Natural killer cell treated with Interleukin-12 subunit alpha and Interleukin-12 subunit beta and Interleukin-15 and Interleukin-18, amount 100 ng/mL, for 72 hours (primary cell): ENCODE measurements around the gene CTRL. TPM values are rescaled to one million over a fixed set of nuclear protein-coding genes. Genes with fewer than 3 reads are reported as not detected.
"Not testable (repeated sequence)": the region's sequence is repeated elsewhere in the genome, so short reads cannot be mapped to it uniquely, and the experiment has no call there.

Source experiments
- ATAC-seq, 2 donors: fragments of 150-1000 bp; cut with Tn5 transposase in 1 of 2; sonication (Bioruptor Pico), chemical (Tn5 transposase) in 1 of 2; 2 replicates each; pipeline ENCODE4 v1.10.0; 2021
- DNase-seq: peaks from one replicate; pipeline ENCODE4 v3.0.0; 2022; ENCODE audit warnings: low spot score
- H3K27ac Mint-ChIP-seq, 2 donors: 1 replicate in 1 of 2; 2 replicates in 1 of 2; pipeline ENCODE4 v1.8.0; 2022; ENCODE audit warnings: mixed read lengths in 2 of 2, mild to moderate bottlenecking in 1 of 2, moderate library complexity in 1 of 2
- H3K27me3 Mint-ChIP-seq, 2 donors: 1 replicate in 1 of 2; 2 replicates in 1 of 2; pipeline ENCODE4 v1.8.0; 2022; ENCODE audit warnings: mixed read lengths in 2 of 2
- H3K36me3 Mint-ChIP-seq: one replicate; pipeline ENCODE4 v1.8.0; 2022; ENCODE audit warnings: mixed read lengths
- H3K4me1 Mint-ChIP-seq, 2 donors: 1 replicate in 1 of 2; 2 replicates in 1 of 2; pipeline ENCODE4 v1.8.0; 2022; ENCODE audit warnings: low read depth in 2 of 2, mixed read lengths in 2 of 2, mild to moderate bottlenecking in 1 of 2
- H3K4me3 Mint-ChIP-seq: one replicate; pipeline ENCODE4 v1.8.0; 2022; ENCODE audit warnings: mixed read lengths
- H3K9me3 Mint-ChIP-seq: 2 replicates; pipeline ENCODE4 v1.8.0; 2022; ENCODE audit warnings: mixed read lengths
- total RNA-seq, 2 donors: library from RNA; stranded (reverse); gene quantifications; one replicate each; pipeline ENCODE4 v1.2.3, GENCODE V29; 2022

The CTRL gene
- total RNA-seq, 2 donors from 2014 or later: 8.4 to 15.6 TPM

DNA sequence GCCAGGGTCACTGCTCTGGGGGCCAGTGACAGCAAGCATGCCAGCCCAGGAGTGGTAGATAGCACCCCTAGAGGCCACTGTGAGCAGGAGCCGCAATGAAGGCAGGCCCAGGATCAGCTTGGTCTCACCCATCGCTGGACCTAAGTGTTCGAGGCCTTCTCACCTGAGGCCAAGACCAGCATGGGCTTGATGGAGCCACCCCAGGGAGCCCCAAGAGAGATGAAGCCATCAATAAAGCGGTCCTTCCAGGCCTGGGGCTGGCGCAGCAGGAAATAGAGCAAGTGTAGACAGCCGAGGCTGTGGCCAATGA is 10.5 kb upstream of the CTRL start:
- Mint-ChIP-seq H3K27ac (no peak overlapping the region), H3K4me1 (peaks cover 15 to 21% of the 10 kb centered on the region in 2 donors), H3K9me3 (no peaks in the 10 kb centered on the region), H3K4me3 (no peak overlapping the region), H3K27me3 (no peaks in the 10 kb centered on the region), H3K36me3 (no peaks in the 10 kb centered on the region)
- peak; percentile 61 to 64 for ATAC-seq
- no peak for DNase-seq

DNA sequence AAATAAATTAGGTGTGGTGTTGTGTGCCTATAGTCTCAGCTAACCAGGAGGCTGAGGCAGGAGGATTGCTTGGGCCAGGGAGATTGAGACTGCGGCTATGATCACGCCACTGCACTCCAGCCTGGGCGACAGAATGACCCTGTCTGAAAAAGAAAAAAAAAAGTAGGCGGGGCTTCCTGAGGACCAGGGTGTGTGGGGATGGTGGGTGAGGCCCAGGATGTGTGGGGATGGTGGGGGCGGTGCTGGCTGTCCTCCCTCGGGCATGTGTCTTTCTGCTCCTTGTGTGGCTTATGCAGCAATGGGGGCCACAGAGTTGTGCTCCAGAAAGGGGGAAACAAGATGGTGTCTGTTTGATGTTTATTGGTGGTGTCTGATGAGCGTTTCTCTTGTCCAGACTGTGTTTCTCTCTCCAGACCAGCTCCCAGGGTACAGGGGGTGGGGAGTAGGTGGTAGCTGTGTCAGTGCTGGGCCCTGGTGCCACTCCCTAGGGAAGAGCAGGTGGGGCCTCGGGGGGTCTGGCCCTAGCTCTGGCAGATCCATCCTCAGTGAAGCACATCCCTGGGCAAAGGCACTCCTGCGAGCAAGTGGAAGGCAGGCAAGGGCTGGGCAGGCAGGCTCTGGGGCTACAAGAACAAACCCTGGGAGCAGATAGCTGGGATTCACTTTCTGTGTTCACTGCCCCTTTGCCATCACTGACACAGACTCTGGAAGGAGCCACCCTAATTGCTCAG is 10.0 kb upstream of the CTRL start:
- H3K4me1 Mint-ChIP-seq: peaks cover 20 to 26% of the 10 kb centered on the region in 2 donors
- H3K9me3 Mint-ChIP-seq: no peaks in the 10 kb centered on the region
- peak overlapping the region in 1 of 2 donors; percentile 41 for H3K27ac Mint-ChIP-seq
- H3K4me3 Mint-ChIP-seq: no peak overlapping the region
- DNase-seq (no peak), ATAC-seq (no peak)
- peaks cover 4% of the 10 kb centered on the region for H3K36me3 Mint-ChIP-seq
- no peaks in the 10 kb centered on the region for H3K27me3 Mint-ChIP-seq

GRCh38 chr16:67940446-67941089 is 8.9 kb upstream of the CTRL start:
- ATAC-seq: no peak
- peaks cover 9% of the 10 kb centered on the region for H3K36me3 Mint-ChIP-seq
- H3K4me3 Mint-ChIP-seq: no peak overlapping the region

GRCh38 chr16:67939507-67940445 is 8.1 kb upstream of the CTRL start:
- Mint-ChIP-seq H3K4me1 (peaks cover 31 to 36% of the 10 kb centered on the region in 2 donors), H3K27me3 (no peaks in the 10 kb centered on the region), H3K4me3 (peak overlapping the region; percentile 10), H3K36me3 (peaks cover 16% of the 10 kb centered on the region), H3K27ac (no peak overlapping the region), H3K9me3 (no peaks in the 10 kb centered on the region)
- DNase-seq (no peak), ATAC-seq (no peak)

More at GRCh38 chr16:67940446-67941089, 8.9 kb upstream of the CTRL start:
- H3K4me1 Mint-ChIP-seq: peaks cover 23 to 28% of the 10 kb centered on the region in 2 donors
- DNase-seq: no peak
- H3K9me3 Mint-ChIP-seq: no peaks in the 10 kb centered on the region
- peak overlapping the region in 1 of 2 donors; percentile 21 for H3K27ac Mint-ChIP-seq
- no peaks in the 10 kb centered on the region for H3K27me3 Mint-ChIP-seq

DNA sequence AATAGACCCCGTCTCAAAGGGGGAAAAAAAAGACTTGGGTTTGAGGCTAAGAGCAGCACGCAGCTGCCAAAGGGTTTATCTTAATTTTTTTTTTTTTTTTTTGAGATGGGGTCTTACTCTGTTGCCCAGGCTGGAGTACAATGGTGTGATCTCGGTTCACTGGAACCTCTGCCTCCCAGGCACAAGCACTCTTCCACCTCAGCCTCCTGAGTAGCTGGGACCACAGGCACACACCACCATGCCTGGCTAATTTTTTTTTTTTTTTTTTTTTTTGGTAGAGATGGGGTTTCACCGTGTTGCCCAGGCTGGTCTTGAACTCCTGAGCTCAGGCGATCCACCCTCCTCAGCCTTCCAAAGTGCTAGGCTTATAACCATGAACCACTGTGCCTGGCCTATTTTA is 6.1 kb upstream of the CTRL start:
- H3K36me3 Mint-ChIP-seq: peaks cover 16% of the 10 kb centered on the region
- peak overlapping the region; percentile 92 for H3K4me3 Mint-ChIP-seq

DNA sequence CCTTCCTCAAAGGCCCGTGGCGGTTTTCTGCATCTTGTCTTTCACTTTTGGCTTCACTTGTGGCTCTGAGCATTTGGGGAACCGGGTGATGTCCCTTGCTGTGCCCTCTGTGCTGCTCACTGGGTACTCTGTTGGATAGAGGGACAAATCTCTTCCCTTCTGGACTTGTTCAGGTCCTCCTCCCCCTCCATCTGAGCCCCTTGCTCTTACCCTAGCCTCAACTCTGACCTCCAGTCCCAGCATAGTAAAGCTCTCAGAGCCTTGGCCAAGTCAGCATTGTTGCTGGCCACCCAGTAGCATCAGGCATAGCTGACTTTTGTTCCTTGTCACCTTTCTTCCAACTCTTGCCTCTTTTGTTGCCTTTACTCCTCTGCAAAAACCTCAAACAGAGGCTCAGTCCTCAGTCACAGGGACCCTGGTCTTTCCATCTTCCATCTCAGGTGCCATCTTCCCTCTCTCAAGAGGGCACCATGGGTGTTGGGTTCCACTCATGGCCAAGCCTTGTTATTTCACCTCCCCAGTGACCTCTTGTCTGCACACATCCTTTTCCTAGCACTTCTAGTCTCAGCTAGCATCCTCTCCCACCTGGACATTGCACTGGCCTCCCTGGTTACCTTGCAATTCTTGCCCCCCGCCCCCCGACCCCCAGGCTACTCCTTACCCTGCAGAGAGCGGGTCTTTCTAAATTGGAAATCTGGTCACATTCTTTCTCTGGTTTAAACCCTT is 5.4 kb upstream of the CTRL start:
- H3K9me3 Mint-ChIP-seq: no peaks in the 10 kb centered on the region
- H3K27me3 Mint-ChIP-seq: no peaks in the 10 kb centered on the region
- H3K4me1 Mint-ChIP-seq: peaks cover 31 to 39% of the 10 kb centered on the region in 2 donors
- DNase-seq (peak; percentile 87), ATAC-seq (peak; percentile 0 to 82)
- peak overlapping the region; percentile 92 for H3K4me3 Mint-ChIP-seq
- peak overlapping the region; percentile 92 to 96 for H3K27ac Mint-ChIP-seq
- peaks cover 16% of the 10 kb centered on the region for H3K36me3 Mint-ChIP-seq

More for the DNA sequence above, 6.1 kb upstream of the CTRL start:
- not testable (repeated sequence) for DNase-seq, ATAC-seq, H3K27me3 Mint-ChIP-seq, H3K9me3 Mint-ChIP-seq
- Mint-ChIP-seq H3K4me1 (peaks cover 31 to 42% of the 10 kb centered on the region in 2 donors), H3K27ac (peak overlapping the region; percentile 92 to 96)

DNA sequence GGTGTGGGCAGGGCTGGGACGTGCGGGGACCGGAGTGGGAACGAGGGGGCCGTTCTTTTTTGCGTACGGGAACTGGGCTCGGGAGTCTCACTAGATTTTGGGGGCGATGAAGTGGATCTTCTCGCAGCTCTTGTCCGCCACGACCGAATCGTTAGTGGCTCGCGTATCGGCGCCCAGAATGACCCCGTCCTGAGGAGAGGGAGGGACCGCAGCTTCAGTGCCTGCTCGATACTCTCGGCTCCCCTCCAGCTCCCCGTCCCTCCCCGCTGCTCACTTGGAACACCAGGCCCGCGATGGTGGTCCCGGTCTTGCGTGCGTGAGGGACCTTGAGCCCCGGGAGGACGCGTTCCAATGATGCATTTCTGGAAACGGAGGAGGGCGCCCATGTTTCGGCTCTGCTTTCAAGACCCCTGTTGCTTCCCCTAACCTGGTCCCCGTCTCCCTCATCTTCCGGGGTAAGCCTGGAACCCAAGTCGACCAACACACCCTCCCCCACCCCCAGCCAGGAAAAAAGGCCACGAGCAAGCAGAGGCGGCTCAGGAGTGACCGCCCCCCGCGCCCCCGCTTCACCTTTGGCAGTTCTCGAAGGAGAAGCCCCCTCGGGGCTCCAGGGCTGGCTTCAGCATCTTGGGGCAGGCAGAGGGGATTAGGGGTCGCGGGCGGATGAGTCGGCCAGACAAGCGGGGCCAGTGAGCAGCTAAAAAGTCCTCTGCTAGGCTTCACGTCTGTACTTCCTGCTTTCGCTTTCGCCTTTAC is 4.6 kb upstream of the CTRL start, which contains the start of gene PSMB10:
Gene PSMB10, minus strand, starts transcription at position 727 of the 756 bp plus-strand sequence. Its CDS starts 101 bp downstream, at position 626.
- H3K27ac Mint-ChIP-seq: peak within 1 kb of the TSS; percentile 92 to 96
- peaks cover 16% of the 10 kb centered on the region for H3K36me3 Mint-ChIP-seq
- no peak for DNase-seq
- peak within 1 kb of the TSS; percentile 92 for H3K4me3 Mint-ChIP-seq
- no peaks in the 10 kb centered on the region for H3K9me3 Mint-ChIP-seq
- H3K27me3 Mint-ChIP-seq: no peaks in the 10 kb centered on the region
- H3K4me1 Mint-ChIP-seq: peaks cover 30 to 32% of the 10 kb centered on the region in 2 donors
- peak; percentile 29 to 76 for ATAC-seq

- H3K27ac Mint-ChIP-seq: peak overlapping the region; percentile 92 to 96
- peak overlapping the region; percentile 92 for H3K4me3 Mint-ChIP-seq
- ATAC-seq (peak; percentile 96), DNase-seq (peak; percentile 94)
- H3K9me3 Mint-ChIP-seq: no peaks in the 10 kb centered on the region
- H3K27me3 Mint-ChIP-seq: no peaks in the 10 kb centered on the region
- peaks cover 31 to 33% of the 10 kb centered on the region in 2 donors for H3K4me1 Mint-ChIP-seq
- peaks cover 16% of the 10 kb centered on the region for H3K36me3 Mint-ChIP-seq
Observed at GRCh38 chr16:67935402-67936123, 3.9 kb upstream of the CTRL start.

DNA sequence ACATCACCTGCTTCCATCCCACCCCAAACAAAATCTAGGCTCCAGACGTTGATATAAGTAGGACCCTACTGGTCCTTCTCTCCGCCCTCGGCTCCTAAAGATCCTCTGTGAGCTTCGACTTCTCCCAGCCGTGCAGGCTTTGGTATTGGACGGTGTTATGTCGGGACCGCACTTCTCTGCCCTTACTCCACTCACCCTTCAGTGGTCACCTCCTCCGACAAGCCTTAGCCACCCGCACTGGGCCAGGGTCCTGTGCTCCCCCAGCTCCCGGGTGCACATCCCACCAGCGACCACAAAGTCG is 3.4 kb upstream of the CTRL start:
- DNase-seq (no peak), ATAC-seq (no peak)
- Mint-ChIP-seq H3K4me1 (peaks cover 29 to 30% of the 10 kb centered on the region in 2 donors), H3K4me3 (peak overlapping the region; percentile 92), H3K9me3 (no peaks in the 10 kb centered on the region), H3K27ac (peak overlapping the region; percentile 92 to 96), H3K36me3 (peaks cover 16% of the 10 kb centered on the region), H3K27me3 (no peaks in the 10 kb centered on the region)

GRCh38 chr16:67934306-67935100 is 2.8 kb upstream of the CTRL start:
- no peak for DNase-seq
- peak overlapping the region; percentile 92 for H3K4me3 Mint-ChIP-seq
- H3K4me1 Mint-ChIP-seq: peaks cover 25% of the 10 kb centered on the region in 2 donors
- no peaks in the 10 kb centered on the region for H3K27me3 Mint-ChIP-seq
- H3K9me3 Mint-ChIP-seq: no peaks in the 10 kb centered on the region
- H3K36me3 Mint-ChIP-seq: peaks cover 16% of the 10 kb centered on the region
- H3K27ac Mint-ChIP-seq: peak overlapping the region; percentile 92 to 96
- ATAC-seq: no peak

- peaks cover 25% of the 10 kb centered on the region in 2 donors for H3K4me1 Mint-ChIP-seq
- H3K27ac Mint-ChIP-seq: peak overlapping the region; percentile 43 to 92
- no peaks in the 10 kb centered on the region for H3K27me3 Mint-ChIP-seq
- H3K36me3 Mint-ChIP-seq: peaks cover 16% of the 10 kb centered on the region
- H3K4me3 Mint-ChIP-seq: peak overlapping the region; percentile 92
- ATAC-seq (no peak), DNase-seq (no peak)
- no peaks in the 10 kb centered on the region for H3K9me3 Mint-ChIP-seq
Observed at GRCh38 chr16:67933805-67934204, 2.1 kb upstream of the CTRL start.
